ENCODE results near the gene PRKAG2.

- TF ChIP-seq, protein P1, sequence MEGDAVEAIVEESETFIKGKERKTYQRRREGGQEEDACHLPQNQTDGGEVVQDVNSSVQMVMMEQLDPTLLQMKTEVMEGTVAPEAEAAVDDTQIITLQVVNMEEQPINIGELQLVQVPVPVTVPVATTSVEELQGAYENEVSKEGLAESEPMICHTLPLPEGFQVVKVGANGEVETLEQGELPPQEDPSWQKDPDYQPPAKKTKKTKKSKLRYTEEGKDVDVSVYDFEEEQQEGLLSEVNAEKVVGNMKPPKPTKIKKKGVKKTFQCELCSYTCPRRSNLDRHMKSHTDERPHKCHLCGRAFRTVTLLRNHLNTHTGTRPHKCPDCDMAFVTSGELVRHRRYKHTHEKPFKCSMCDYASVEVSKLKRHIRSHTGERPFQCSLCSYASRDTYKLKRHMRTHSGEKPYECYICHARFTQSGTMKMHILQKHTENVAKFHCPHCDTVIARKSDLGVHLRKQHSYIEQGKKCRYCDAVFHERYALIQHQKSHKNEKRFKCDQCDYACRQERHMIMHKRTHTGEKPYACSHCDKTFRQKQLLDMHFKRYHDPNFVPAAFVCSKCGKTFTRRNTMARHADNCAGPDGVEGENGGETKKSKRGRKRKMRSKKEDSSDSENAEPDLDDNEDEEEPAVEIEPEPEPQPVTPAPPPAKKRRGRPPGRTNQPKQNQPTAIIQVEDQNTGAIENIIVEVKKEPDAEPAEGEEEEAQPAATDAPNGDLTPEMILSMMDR (IDR thresholded peaks at IDR 0.05) = no peak
- TF ChIP-seq POLR2A (IDR thresholded peaks at IDR 0.05) = no peak
Measured at GRCh38 chr7:151512353-151512752, 364.6 kb downstream of the PRKAG2 start.

Data from thyroid gland (tissue), 4 donors.